Activated T-cell treated with anti-CD3 and anti-CD28 coated beads for 48 hours (primary cell): ENCODE measurements around the gene TAP1.

Experiments
- DNase-seq: peaks from one replicate; pipeline ENCODE4 v3.0.0-alpha.2; 2020; ENCODE audit warnings: low read depth

Gene TAP1

GRCh38 chr6:32862725-32863124 lies 9.2 kb upstream of the TAP1 start:
- DNase-seq: no peak

DNA sequence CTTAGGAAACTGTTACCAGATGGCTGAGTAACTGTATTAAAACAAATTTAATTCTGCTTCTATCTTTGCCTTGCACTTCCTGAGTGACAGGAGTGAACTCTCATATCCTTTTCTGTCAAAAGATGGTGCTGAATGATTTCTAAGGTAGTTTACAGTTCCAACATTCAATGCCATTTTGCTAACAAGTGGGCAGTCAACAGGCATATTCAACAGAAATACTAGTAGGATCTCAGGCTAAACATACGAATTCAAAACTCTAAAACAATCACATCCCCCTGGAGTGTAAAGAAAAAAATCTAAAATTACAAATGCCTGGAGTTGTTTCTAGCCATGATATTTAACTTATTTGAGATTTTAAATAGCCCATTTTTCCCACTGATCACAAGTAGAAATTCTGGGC lies 7.2 kb upstream of the TAP1 start:
- no peak for DNase-seq

DNA sequence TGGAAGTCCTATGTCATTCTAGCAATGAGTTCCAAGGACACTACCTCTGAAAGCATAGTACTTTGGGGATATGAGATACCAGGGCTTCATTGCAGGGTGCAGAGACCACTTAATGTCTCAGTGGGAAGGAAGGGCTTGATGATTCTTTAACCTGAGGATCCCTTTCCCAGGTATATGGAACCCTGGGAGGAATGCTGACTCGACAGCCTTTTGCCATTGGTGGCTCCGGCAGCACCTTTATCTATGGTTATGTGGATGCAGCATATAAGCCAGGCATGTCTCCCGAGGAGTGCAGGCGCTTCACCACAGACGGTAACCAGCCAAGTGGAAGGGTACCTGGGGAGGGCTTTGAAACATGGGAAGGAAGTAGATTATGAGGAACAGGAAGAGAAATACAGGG lies 4.7 kb upstream of the TAP1 start:
- no peak for DNase-seq

DNA sequence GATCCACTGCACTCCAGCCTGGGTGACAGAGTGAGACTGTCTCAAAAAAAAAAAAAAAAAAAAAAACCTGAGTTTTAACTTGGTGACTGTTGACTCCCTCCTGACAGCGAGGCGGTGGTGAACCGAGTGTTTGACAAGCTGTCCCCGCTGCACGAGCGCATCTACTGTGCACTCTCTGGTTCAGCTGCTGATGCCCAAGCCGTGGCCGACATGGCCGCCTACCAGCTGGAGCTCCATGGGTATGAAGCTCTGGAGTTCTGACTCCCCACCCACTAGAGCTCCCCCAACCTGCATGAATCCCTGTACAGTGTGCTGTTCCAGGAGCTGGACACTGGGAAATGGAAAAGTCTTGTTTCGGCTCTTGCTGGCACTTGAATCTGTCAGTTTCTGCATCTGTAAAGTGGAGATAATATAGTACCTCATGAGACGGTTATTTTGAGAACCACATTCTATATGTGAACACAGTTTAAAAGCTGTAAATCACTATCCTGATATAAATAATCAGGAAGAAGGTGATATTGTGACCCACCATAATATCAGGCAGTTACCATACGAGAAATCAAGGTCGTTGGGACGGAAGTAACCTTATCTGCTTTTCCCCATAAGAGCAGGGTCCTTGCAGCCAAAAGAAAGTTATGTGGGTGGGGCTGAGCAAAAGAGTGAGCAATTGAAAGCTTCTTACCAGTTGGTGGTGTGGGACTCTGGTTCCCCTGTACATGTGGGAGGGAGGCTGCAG lies 3.8 kb upstream of the TAP1 start:
- no peak for DNase-seq

DNA sequence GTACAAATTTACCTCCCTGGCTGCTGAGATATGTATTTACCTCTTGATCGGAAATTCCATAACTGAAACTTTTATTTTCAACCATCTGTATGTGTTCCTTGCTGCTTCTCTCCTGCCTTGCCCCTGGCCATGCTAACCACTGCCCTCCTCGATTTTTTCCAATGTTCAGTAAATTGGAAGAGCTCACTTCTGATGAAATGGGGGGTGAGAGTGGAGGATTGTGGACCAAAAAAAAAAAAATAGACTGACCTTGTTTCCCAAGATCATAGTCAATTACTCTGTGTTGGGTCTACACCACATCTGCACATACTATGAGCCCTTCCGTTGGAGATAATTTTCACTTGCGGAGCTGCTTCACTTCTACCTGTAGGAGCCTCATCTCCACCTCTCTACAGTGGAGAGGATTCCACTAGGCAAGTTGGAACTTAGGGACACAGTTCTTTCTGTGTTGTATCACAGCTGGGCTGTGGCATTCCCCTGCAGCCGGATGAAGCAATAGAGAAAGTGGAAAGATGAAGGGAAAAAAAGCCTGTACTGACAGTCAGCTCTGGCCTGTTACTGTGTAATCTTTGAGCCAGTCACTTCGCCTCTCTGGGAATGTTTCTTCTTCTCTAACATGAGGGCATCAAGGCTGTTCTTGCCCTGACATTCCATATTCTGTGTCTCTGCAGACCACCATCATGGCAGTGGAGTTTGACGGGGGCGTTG lies 2.1 kb upstream of the TAP1 start:
- no peak for DNase-seq

- DNase-seq: peak; percentile 49
These were observed 1.1 kb upstream of the TAP1 start for GRCh38 chr6:32854376-32855178.

DNA sequence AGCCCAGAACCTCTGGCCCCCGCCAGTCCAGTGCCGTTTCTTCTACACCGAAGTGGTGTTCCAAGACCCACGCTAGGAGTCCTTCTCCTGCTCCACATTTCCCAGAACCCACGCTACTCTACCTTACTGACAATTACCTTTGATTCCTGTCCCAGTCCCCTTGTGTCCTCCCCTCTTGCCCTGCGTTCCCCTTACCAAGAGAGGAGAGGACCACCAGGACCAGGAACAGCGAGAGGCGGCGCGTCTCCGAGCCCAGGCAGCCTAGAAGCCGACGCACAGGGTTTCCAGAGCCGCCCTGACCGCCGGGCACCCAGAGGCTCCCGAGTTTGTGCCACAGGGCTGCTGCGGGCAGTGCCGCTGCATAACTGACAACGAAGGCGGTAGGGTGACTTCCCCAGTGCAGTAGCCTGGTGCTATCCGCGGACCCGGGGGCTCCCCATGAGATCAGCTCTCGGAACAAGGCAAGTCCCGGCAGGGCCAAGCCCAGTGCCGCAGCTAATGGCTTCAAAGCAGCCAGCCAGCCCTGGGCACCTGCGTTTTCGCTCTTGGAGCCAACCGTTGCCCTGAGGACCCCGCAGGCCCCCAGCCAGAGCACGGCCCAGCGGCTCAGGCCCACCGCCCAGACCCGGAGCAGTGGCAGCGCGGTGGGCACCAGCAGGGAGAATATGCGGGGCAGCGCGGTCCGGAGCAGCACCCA lies 512 bp downstream of the TAP1 start:
- DNase-seq: no peak

GRCh38 chr6:32852018-32852843 lies 1.3 kb downstream of the TAP1 start:
- no peak for DNase-seq

- no peak for DNase-seq
These were observed 2.5 kb downstream of the TAP1 start for GRCh38 chr6:32851025-32851424.

GRCh38 chr6:32849126-32849525 lies 4.4 kb downstream of the TAP1 start:
- DNase-seq: no peak

DNA sequence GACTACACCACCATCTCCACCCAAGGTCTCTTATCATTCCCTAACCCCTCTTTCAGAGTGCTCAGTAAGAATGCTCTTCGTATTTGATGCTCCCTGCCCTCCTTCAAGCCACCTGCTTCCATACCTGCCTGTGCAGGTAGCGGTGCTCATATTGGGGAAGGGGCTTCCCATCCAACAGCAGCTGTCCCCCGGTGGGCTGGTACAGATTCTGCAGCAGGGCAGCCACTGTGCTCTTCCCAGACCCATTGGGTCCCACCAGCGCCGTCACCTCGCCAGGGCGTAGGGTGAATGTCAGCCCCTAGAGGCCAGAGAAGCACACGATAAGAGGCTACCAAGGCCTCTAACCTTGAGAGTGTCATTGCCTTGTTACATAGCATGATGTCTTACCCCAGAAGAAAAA lies 5.7 kb downstream of the TAP1 start:
- no peak for DNase-seq

DNA sequence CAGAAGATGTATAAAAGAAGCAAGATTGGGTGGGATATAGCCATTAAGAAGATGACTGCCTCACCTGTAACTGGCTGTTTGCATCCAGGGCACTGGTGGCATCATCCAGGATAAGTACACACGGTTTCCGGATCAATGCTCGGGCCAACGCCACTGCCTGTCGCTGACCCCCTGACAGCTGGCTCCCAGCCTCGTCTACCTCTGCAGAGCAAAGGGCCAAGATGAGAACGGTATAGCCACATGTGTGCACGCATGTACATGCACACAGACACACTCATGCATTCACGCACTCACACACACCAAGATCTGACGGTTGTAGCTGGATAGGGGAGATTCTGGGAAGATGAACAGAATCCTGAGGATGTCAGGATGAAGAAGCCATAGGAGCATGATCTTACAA lies 6.5 kb downstream of the TAP1 start:
- no peak for DNase-seq

GRCh38 chr6:32845384-32845884 lies 8.1 kb downstream of the TAP1 start:
- no peak for DNase-seq

DNA sequence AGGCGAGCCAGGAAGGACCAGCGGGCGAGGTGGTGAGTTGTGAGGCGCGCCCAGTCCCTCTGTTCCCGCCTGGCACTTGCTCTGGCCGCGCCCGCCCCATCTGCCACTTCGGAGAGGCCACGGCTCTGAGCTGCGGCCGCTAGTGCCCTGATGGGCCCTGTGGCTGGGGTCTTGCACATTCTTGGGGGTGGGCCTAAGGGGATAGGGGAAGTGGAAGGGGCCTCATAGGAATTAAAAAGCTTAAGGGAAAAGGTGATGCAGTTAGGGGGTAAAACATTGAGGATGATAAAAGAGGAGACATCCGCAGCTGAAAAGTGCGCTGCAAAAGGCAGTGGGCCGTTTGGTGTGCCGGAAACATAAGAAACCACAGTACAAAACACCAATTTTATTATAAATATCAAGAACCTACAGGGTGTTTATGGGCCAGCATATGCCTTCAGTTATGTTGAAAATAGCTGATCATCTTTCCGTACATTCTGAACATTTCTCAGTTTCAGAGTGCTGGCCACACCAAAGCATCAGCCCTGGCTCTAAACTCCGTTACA lies 8.6 kb downstream of the TAP1 start:
- no peak for DNase-seq

GRCh38 chr6:32843979-32844838 lies 9.3 kb downstream of the TAP1 start, which contains the start of gene PSMB8:
TSS of gene PSMB8 (minus strand) at chr6:32844047. CDS start at chr6:32843996, 51 bp downstream.
- peak; percentile 92 for DNase-seq

DNA sequence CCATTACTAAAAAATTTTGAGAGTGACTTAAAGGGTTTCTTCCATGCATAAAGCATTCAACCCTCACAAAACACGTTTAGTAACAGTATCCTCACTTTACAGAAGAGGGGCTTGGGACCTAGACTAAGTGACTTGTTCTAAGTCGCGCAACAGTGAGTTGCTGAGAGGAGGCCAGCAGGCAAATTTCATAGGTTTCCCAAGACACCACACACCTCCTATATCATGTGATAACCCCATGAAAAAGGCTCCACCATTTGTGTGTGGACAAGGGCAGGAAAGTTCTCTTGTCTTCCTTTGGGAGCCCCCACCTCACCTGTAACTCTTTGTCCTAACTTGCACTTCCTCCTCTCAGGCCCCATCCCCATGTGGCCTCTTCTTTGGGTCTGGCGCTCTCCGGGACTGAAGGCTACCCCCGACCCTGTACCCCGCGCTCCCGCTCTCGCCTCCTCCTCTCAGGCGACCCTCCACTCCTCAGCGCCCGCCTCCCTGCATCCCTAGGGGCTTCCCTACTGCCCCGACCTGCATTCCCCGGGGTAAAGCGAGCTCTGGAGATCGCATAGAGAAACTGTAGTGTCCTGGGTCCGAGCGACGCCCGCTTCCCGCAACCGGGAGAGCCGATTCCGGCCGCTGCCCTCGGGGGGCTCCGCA lies 10.0 kb downstream of the TAP1 start:
- DNase-seq: no peak

GRCh38 chr6:32842690-32843089 lies 10.8 kb downstream of the TAP1 start:
- no peak for DNase-seq

DNA sequence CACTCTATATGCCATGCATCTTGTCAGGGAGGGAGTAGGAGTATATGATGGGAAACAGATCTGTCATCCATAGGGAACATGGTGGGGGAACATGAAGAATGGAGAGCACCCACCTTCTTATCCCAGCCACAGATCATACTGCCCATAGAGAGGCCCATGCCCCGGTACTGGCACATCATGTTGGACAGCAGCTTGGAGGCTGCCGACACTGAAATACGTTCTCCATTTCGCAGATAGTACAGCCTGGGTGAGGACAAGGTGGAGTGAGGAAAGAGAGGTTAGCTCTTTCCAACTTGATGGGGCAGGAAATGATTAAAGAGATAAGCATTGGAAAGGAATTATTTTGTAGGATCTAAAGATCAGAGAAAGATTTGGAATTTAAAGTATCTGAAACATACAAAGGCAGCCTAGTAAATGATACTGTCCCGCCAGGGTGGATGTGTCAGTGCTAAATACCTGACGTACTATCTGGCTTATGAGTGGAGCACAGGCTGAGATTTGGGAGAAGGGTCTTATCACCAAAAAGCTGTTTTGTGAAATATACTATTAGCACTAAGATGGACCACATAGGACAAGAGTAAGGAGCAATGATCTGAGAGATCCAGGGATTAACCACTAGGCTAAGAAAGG lies 11.4 kb downstream of the TAP1 start:
- no peak for DNase-seq
